A673 (cell line): ENCODE measurements around the gene DACT2. TPM values are rescaled to one million over a fixed set of nuclear protein-coding genes. Genes with fewer than 3 reads are reported as not detected.

Source experiments
- BruUV-seq: library from RNA; stranded (reverse); fragments of 400-500 nt; replicated peaks from 2 replicates; lab custom pipeline; 2021; lab: Mats Ljungman, UMichigan
- CTCF ChIA-PET: fragments of 300-600 bp; sonication (Branson Sonifier 250); formaldehyde crosslinking; loops from one replicate; lab custom pipeline; 2022; ENCODE audit warnings: antibody characterized with exemption; lab: Charles Lee
- POLR2A ChIA-PET: fragments of 300-600 bp; sonication (Branson Sonifier 250); formaldehyde crosslinking; loops from one replicate; lab custom pipeline; 2022; ENCODE audit warnings: antibody characterized with exemption; ENCODE audit not compliant: low non-redundant PET; lab: Charles Lee
- DNase-seq: peaks from one replicate; pipeline ENCODE4 v3.0.0-alpha.2; 2015; ENCODE audit warnings: low spot score
- H3K27ac ChIP-seq: fragments of 200-600 bp; sonication (generic); 2 replicates; pipeline ENCODE4 v1.5.1; 2016; ENCODE audit warnings: mixed run types, low read depth, mild to moderate bottlenecking, mixed read lengths, antibody characterized with exemption, low read length; ENCODE audit not compliant: poor library complexity, severe bottlenecking
- H3K27me3 ChIP-seq: fragments of 200-600 bp; sonication (generic); replicated peaks from 2 replicates; pipeline ENCODE4 v1.6.1; 2017; ENCODE audit warnings: mixed run types, low read depth, mild to moderate bottlenecking, mixed read lengths, antibody characterized with exemption, low read length; ENCODE audit not compliant: insufficient read depth, poor library complexity
- H3K36me3 ChIP-seq: fragments of 200-600 bp; sonication (generic); 2 replicates; pipeline ENCODE4 v1.6.1; 2016; ENCODE audit warnings: mixed run types, mild to moderate bottlenecking, mixed read lengths, antibody characterized with exemption, low read length; ENCODE audit not compliant: insufficient read depth, poor library complexity, severe bottlenecking
- H3K4me1 ChIP-seq: fragments of 200-600 bp; sonication (generic); 2 replicates; pipeline ENCODE4 v1.6.1; 2017; ENCODE audit warnings: mixed run types, mild to moderate bottlenecking, mixed read lengths, antibody characterized with exemption, low read length; ENCODE audit not compliant: insufficient read depth, poor library complexity, severe bottlenecking
- H3K4me3 ChIP-seq: fragments of 200-600 bp; sonication (generic); 2 replicates; pipeline ENCODE4 v1.5.1; 2016; ENCODE audit warnings: low read depth, mixed run types, mild to moderate bottlenecking, mixed read lengths, low read length; ENCODE audit not compliant: poor library complexity, severe bottlenecking
- H3K9me3 ChIP-seq: fragments of 200-600 bp; sonication (generic); 2 replicates; pipeline ENCODE4 v1.6.1; 2016; ENCODE audit warnings: mixed run types, low read depth, mild to moderate bottlenecking, mixed read lengths, antibody characterized with exemption, low read length; ENCODE audit not compliant: poor library complexity, severe bottlenecking
- CTCF ChIP-seq: fragments of 300-800, 200-600 bp; sonication (generic); conservative IDR thresholded peaks from 2 replicates; pipeline ENCODE4 v1.5.1; 2017; ENCODE audit warnings: low read depth, mild to moderate bottlenecking, antibody characterized with exemption, low read length, moderate library complexity, mixed read lengths
- EZH2 ChIP-seq: fragments of 200-600 bp; sonication (generic); IDR thresholded peaks from 2 replicates; pipeline ENCODE4 v1.6.1; 2017; ENCODE audit warnings: borderline replicate concordance, low read depth, mild to moderate bottlenecking, mixed read lengths, antibody characterized with exemption, low read length; ENCODE audit not compliant: poor library complexity, severe bottlenecking
- intact Hi-C: fragments of 100-400 bp; cut with micrococcal nuclease; formaldehyde crosslinking; loops from one replicate; pipeline ENCODE4 v1.10.0; 2022; ENCODE audit not compliant: unreplicated experiment
- total RNA-seq: library from RNA; stranded (reverse); gene quantifications from 2 replicates; pipeline ENCODE4 v1.2.3, GENCODE V29; 2021

DACT2 gene
- total RNA-seq, 1 experiment from 2014 or later, result 18.7 TPM

- POLR2A ChIA-PET, result no interaction called here
Observed at GRCh38 chr6:168275168-168275567, 44.4 kb downstream of the DACT2 start.

GRCh38 chr6:168274037-168274952 is 45.3 kb downstream of the DACT2 start:
- H3K4me1 ChIP-seq, result peaks cover 26% of the 10 kb centered on the region
- no TSS peak for BruUV-seq
- ChIA-PET CTCF (interaction anchor here (0.6 kb wide), 2 partner anchors 367 to 759 kb away, joined by 6 to 18 read pairs; no protein-coding TSS in a partner anchor), POLR2A (no interaction called here)
- no peak overlapping the region for H3K4me3 ChIP-seq
- no peaks in the 10 kb centered on the region for H3K36me3 ChIP-seq
- no peaks in the 10 kb centered on the region for H3K9me3 ChIP-seq
- H3K27me3 ChIP-seq, result no peaks in the 10 kb centered on the region
- intact Hi-C loops, result no loop called here
- H3K27ac ChIP-seq, result no peak overlapping the region
- TF ChIP-seq EZH2 (no peak), CTCF (no peak)
- DNase-seq, result peak; percentile 72

More at GRCh38 chr6:168275168-168275567, 44.4 kb downstream of the DACT2 start:
- CTCF ChIA-PET, result no interaction called here
- no peak for DNase-seq
- no peak overlapping the region for H3K27ac ChIP-seq
- no peaks in the 10 kb centered on the region for H3K27me3 ChIP-seq
- H3K4me1 ChIP-seq, result peaks cover 26% of the 10 kb centered on the region
- no peaks in the 10 kb centered on the region for H3K36me3 ChIP-seq
- H3K9me3 ChIP-seq, result no peaks in the 10 kb centered on the region
- BruUV-seq, result no TSS peak
- TF ChIP-seq CTCF (no peak), EZH2 (no peak)
- intact Hi-C loops, result no loop called here
- H3K4me3 ChIP-seq, result no peak overlapping the region

GRCh38 chr6:168273441-168274036 is 46.0 kb downstream of the DACT2 start:
- peaks cover 31% of the 10 kb centered on the region for H3K4me1 ChIP-seq
- no peaks in the 10 kb centered on the region for H3K27me3 ChIP-seq
- no peaks in the 10 kb centered on the region for H3K36me3 ChIP-seq
- CTCF ChIA-PET, result no interaction called here
- TF ChIP-seq EZH2 (no peak), CTCF (no peak)
- H3K4me3 ChIP-seq, result no peak overlapping the region
- H3K9me3 ChIP-seq, result no peaks in the 10 kb centered on the region
- H3K27ac ChIP-seq, result peak overlapping the region; percentile 64
- no peak for DNase-seq
- no TSS peak for BruUV-seq
- POLR2A ChIA-PET, result no interaction called here
- intact Hi-C loops, result no loop called here
